GM21423 (cell line): Measurements from ENCODE around the gene RSU1.

Experiments
- ATAC-seq: cut with Tn5 transposase; IDR thresholded peaks from one replicate; pipeline ENCODE4 v1.9.1; 2021; ENCODE audit warnings: mild to moderate bottlenecking, moderate library complexity; ENCODE audit not compliant: unreplicated experiment

Gene RSU1

GRCh38 chr10:16685551-16685950, 131.7 kb downstream of the RSU1 start:
- no peak for ATAC-seq

GRCh38 chr10:16681521-16681920, 135.7 kb downstream of the RSU1 start:
- no peak for ATAC-seq

GRCh38 chr10:16679511-16679910, 137.7 kb downstream of the RSU1 start:
- ATAC-seq: no peak

- ATAC-seq: no peak
These were observed 141.9 kb downstream of the RSU1 start for GRCh38 chr10:16675334-16675733.

GRCh38 chr10:16674147-16674703, 143.0 kb downstream of the RSU1 start:
- no peak for ATAC-seq

- ATAC-seq: no peak
These were observed 143.8 kb downstream of the RSU1 start for GRCh38 chr10:16673443-16673842.

- ATAC-seq: no peak
These were observed 153.8 kb downstream of the RSU1 start for GRCh38 chr10:16663444-16663843.

- no peak for ATAC-seq
These were observed 154.3 kb downstream of the RSU1 start for GRCh38 chr10:16662923-16663322.

- no peak for ATAC-seq
These were observed 160.3 kb downstream of the RSU1 start for GRCh38 chr10:16656895-16657294.

- peak; percentile 72 for ATAC-seq
These were observed 164.0 kb downstream of the RSU1 start for GRCh38 chr10:16653224-16653623.

- ATAC-seq: no peak
These were observed 165.1 kb downstream of the RSU1 start for GRCh38 chr10:16652154-16652553.

- no peak for ATAC-seq
These were observed 167.5 kb downstream of the RSU1 start for GRCh38 chr10:16649757-16650156.

GRCh38 chr10:16648366-16648765, 168.9 kb downstream of the RSU1 start:
- ATAC-seq: no peak

- no peak for ATAC-seq
These were observed 170.8 kb downstream of the RSU1 start for GRCh38 chr10:16646181-16647059.

GRCh38 chr10:16644146-16644545, 173.1 kb downstream of the RSU1 start:
- ATAC-seq: no peak

GRCh38 chr10:16643502-16643901, 173.7 kb downstream of the RSU1 start:
- ATAC-seq: no peak

GRCh38 chr10:16640153-16640552, 177.1 kb downstream of the RSU1 start:
- no peak for ATAC-seq

- ATAC-seq: no peak
These were observed 177.8 kb downstream of the RSU1 start for GRCh38 chr10:16639471-16639870.

GRCh38 chr10:16632996-16633395, 184.2 kb downstream of the RSU1 start:
- no peak for ATAC-seq

GRCh38 chr10:16626697-16627096, 190.5 kb downstream of the RSU1 start:
- no peak for ATAC-seq

- no peak for ATAC-seq
These were observed 204.3 kb downstream of the RSU1 start for GRCh38 chr10:16612981-16613355.

- ATAC-seq: no peak
These were observed 204.9 kb downstream of the RSU1 start for GRCh38 chr10:16612115-16612980.
